ENCODE data around the gene STEAP1.
"Not testable (repeated sequence)": the region's sequence is repeated elsewhere in the genome, so short reads cannot be mapped to it uniquely, and the experiment has no call there.

STEAP1 gene

DNA sequence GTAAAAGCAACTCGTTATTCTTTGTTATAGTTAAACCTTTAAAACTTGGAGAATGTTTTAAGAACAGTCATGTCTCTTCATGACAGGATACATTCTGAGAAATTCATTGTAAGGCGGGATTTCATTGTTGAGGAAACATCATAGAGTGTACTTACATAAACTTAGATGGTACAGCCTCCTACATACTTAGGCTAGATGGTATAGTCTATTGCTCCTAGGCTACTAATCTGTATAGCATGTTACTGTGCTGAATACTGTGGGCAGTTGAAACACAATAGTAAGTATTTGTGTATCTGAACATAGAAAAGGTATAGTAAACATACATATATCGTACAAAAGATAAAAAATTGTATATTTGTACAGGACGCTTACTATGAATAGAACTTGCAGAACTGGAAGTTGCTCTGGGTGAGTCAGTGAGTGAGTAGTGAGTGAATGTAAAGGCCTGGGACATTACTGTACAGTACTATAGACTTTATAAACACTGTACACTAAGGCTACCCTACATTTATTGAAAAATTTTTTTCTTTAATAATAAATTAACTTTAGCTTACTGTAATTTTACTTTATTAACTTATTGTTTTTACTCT lies 3.6 kb downstream of the STEAP1 start:
- H2AFZ ChIP-seq (ENCODE audit: low read length); H3K27me3 ChIP-seq (ENCODE audit: insufficient read depth, low read length); H3K9ac ChIP-seq (ENCODE audit: low read length); H3K79me2 ChIP-seq (ENCODE audit: insufficient read depth, low read length); H3K9me3 ChIP-seq (ENCODE audit: low read length); H3K9me2 ChIP-seq (ENCODE audit: low read depth, low read length); H3F3A ChIP-seq (ENCODE audit: insufficient read depth, low read length); H3K36me3 ChIP-seq (ENCODE audit: insufficient read depth, low read length); H3K4me2 ChIP-seq (ENCODE audit: low read length); H4K20me1 ChIP-seq (ENCODE audit: insufficient read depth, low read length); H3K4me3 ChIP-seq (ENCODE audit: low read depth, low read length, poor library complexity, severe bottlenecking); H3K4me1 ChIP-seq (ENCODE audit: insufficient read depth, low read length, severe bottlenecking); H3K27ac ChIP-seq (ENCODE audit: low read depth, low read length, poor library complexity, severe bottlenecking): not testable (repeated sequence)

DNA sequence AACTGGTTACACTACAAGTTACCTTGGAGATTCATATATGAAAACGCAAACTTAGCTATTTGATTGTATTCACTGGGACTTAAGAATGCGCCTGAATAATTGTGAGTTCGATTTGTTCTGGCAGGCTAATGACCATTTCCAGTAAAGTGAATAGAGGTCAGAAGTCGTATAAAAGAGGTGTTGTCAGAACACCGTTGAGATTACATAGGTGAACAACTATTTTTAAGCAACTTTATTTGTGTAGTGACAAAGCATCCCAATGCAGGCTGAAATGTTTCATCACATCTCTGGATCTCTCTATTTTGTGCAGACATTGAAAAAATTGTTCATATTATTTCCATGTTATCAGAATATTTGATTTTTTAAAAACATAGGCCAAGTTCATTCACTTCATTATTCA lies 9.3 kb downstream of the STEAP1 start:
- H3F3A ChIP-seq (ENCODE audit: insufficient read depth, low read length), result no peaks in the 10 kb centered on the region
- no peak overlapping the region for H3K27ac ChIP-seq (ENCODE audit: low read depth, low read length, poor library complexity, severe bottlenecking)
- H3K79me2 ChIP-seq (ENCODE audit: insufficient read depth, low read length), result no peaks in the 10 kb centered on the region
- no peaks in the 10 kb centered on the region for H3K36me3 ChIP-seq (ENCODE audit: insufficient read depth, low read length)
- no peak overlapping the region for H2AFZ ChIP-seq (ENCODE audit: low read length)
- no peaks in the 10 kb centered on the region for H3K9me3 ChIP-seq (ENCODE audit: low read length)
- no peaks in the 10 kb centered on the region for H3K4me1 ChIP-seq (ENCODE audit: insufficient read depth, low read length, severe bottlenecking)
- H3K4me3 ChIP-seq (ENCODE audit: low read depth, low read length, poor library complexity, severe bottlenecking), result no peak overlapping the region
- no peaks in the 10 kb centered on the region for H3K27me3 ChIP-seq (ENCODE audit: insufficient read depth, low read length)
- TF ChIP-seq, protein P1, sequence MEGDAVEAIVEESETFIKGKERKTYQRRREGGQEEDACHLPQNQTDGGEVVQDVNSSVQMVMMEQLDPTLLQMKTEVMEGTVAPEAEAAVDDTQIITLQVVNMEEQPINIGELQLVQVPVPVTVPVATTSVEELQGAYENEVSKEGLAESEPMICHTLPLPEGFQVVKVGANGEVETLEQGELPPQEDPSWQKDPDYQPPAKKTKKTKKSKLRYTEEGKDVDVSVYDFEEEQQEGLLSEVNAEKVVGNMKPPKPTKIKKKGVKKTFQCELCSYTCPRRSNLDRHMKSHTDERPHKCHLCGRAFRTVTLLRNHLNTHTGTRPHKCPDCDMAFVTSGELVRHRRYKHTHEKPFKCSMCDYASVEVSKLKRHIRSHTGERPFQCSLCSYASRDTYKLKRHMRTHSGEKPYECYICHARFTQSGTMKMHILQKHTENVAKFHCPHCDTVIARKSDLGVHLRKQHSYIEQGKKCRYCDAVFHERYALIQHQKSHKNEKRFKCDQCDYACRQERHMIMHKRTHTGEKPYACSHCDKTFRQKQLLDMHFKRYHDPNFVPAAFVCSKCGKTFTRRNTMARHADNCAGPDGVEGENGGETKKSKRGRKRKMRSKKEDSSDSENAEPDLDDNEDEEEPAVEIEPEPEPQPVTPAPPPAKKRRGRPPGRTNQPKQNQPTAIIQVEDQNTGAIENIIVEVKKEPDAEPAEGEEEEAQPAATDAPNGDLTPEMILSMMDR (IDR thresholded peaks at IDR 0.05; ENCODE audit: low read length), result no peak
- no peak for TF ChIP-seq EZH2 (IDR thresholded peaks at IDR 0.05; ENCODE audit: borderline replicate concordance, low read length)
- no peak overlapping the region for H3K9ac ChIP-seq (ENCODE audit: low read length)
- no peaks in the 10 kb centered on the region for H4K20me1 ChIP-seq (ENCODE audit: insufficient read depth, low read length)
- H3K9me2 ChIP-seq (ENCODE audit: low read depth, low read length), result no peaks in the 10 kb centered on the region
- H3K4me2 ChIP-seq (ENCODE audit: low read length), result no peak overlapping the region

DNA sequence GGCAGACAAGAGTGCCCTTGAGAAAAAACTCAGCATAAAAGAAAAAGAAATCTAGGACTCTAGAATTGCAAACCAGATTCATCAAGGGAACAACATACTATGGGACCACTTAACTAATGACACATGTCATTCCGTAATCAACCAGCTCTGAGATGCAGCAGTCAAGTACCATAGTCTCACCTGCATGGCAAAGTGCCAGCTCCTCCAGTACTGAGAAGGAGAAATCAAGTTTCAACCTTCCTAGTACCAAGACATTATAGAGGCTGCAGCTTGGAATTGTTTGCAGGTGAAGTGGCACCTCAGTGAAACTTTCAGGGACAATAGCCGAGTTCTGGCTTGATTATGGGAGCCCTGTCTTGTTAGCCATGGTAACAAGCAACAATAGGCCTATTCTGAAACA lies 11.5 kb downstream of the STEAP1 start:
- no peak overlapping the region for H3K4me2 ChIP-seq (ENCODE audit: low read length)
- no peaks in the 10 kb centered on the region for H3K79me2 ChIP-seq (ENCODE audit: insufficient read depth, low read length)
- H2AFZ ChIP-seq (ENCODE audit: low read length), result no peak overlapping the region
- TF ChIP-seq, protein P1 (IDR thresholded peaks at IDR 0.05; ENCODE audit: low read length), result no peak
- no peak for TF ChIP-seq EZH2 (IDR thresholded peaks at IDR 0.05; ENCODE audit: borderline replicate concordance, low read length)
- no peak overlapping the region for H3K9ac ChIP-seq (ENCODE audit: low read length)
- no peaks in the 10 kb centered on the region for H3K36me3 ChIP-seq (ENCODE audit: insufficient read depth, low read length)
- H3K9me2 ChIP-seq (ENCODE audit: low read depth, low read length), result no peaks in the 10 kb centered on the region; the same call in 1 of the 2 replicates
- no peak overlapping the region for H3K27ac ChIP-seq (ENCODE audit: low read depth, low read length, poor library complexity, severe bottlenecking)
- no peaks in the 10 kb centered on the region for H3K27me3 ChIP-seq (ENCODE audit: insufficient read depth, low read length)
- H3K9me3 ChIP-seq (ENCODE audit: low read length), result no peaks in the 10 kb centered on the region
- H3K4me3 ChIP-seq (ENCODE audit: low read depth, low read length, poor library complexity, severe bottlenecking), result no peak overlapping the region
- no peaks in the 10 kb centered on the region for H3K4me1 ChIP-seq (ENCODE audit: insufficient read depth, low read length, severe bottlenecking)
- H3F3A ChIP-seq (ENCODE audit: insufficient read depth, low read length), result no peaks in the 10 kb centered on the region
- no peaks in the 10 kb centered on the region for H4K20me1 ChIP-seq (ENCODE audit: insufficient read depth, low read length)

DNA sequence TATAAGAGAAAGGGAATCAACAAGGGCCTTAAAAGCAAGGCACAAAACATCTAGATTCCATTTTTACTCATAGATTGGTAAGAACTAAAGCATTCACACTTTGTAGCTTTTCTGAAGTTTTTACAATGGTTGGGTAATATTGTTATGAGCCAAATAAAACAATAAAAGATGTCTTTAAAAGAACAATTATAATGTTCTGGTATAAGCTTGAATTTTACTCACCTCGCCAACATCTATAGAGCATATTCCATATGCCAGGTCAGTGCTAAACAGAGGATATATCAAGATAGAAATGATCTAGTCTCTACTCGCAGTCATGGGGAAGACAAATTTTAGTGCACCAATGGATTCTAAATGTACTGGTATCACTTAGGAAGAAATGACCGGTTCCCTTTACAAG lies 11.9 kb downstream of the STEAP1 start:
- no peak overlapping the region for H3K9ac ChIP-seq (ENCODE audit: low read length)
- H3K4me3 ChIP-seq (ENCODE audit: low read depth, low read length, poor library complexity, severe bottlenecking), result no peak overlapping the region
- H4K20me1 ChIP-seq (ENCODE audit: insufficient read depth, low read length), result no peaks in the 10 kb centered on the region
- H3K27me3 ChIP-seq (ENCODE audit: insufficient read depth, low read length), result no peaks in the 10 kb centered on the region
- H3K79me2 ChIP-seq (ENCODE audit: insufficient read depth, low read length), result no peaks in the 10 kb centered on the region
- no peaks in the 10 kb centered on the region; the same call in 1 of the 2 replicates for H3K9me2 ChIP-seq (ENCODE audit: low read depth, low read length)
- no peaks in the 10 kb centered on the region for H3K36me3 ChIP-seq (ENCODE audit: insufficient read depth, low read length)
- no peak overlapping the region for H2AFZ ChIP-seq (ENCODE audit: low read length)
- H3K9me3 ChIP-seq (ENCODE audit: low read length), result no peaks in the 10 kb centered on the region
- H3K27ac ChIP-seq (ENCODE audit: low read depth, low read length, poor library complexity, severe bottlenecking), result no peak overlapping the region
- H3F3A ChIP-seq (ENCODE audit: insufficient read depth, low read length), result no peaks in the 10 kb centered on the region
- no peaks in the 10 kb centered on the region for H3K4me1 ChIP-seq (ENCODE audit: insufficient read depth, low read length, severe bottlenecking)
- no peak overlapping the region for H3K4me2 ChIP-seq (ENCODE audit: low read length)
- TF ChIP-seq, protein P1 (IDR thresholded peaks at IDR 0.05; ENCODE audit: low read length), result no peak
- TF ChIP-seq EZH2 (IDR thresholded peaks at IDR 0.05; ENCODE audit: borderline replicate concordance, low read length), result no peak

Data from OCI-LY1 (cell line).